HG03025 (cell line): ENCODE data around the gene PCNT.
"Not testable (repeated sequence)": the region's sequence is repeated elsewhere in the genome, so short reads cannot be mapped to it uniquely, and the experiment has no call there.

Source experiments
- ATAC-seq: cut with Tn5 transposase; IDR thresholded peaks from one replicate; pipeline ENCODE4 v1.9.1; 2021; ENCODE audit warnings: mild to moderate bottlenecking, moderate library complexity; ENCODE audit not compliant: unreplicated experiment, low FRiP score

Gene PCNT

DNA sequence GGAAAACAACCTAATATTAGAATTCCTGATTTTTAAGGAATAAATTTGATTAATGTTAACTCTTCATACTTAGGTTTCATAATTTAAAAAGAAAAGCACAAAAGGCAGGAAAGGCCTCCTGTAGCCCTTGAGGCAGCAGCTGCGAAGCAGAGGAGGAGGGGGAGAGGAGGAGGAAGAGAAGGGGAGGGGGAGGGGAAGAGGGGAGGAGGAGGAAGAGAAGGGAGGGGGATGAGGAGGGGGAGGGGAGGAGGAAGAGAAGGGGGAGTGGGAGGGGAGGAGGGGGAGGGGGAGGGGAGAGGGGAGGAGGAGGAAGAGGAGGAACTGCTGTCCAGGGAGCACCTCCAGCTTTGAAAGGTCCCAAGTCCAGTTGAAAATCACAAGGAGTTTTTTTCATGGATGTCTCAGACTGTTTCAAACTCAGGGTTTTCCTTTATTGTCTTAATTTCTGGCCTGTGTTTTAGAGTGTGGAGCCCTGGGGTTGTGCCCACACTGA, 99.6 kb downstream of the PCNT start:
- ATAC-seq = no peak

GRCh38 chr21:46424039-46424591, 100.2 kb downstream of the PCNT start:
- no peak for ATAC-seq

DNA sequence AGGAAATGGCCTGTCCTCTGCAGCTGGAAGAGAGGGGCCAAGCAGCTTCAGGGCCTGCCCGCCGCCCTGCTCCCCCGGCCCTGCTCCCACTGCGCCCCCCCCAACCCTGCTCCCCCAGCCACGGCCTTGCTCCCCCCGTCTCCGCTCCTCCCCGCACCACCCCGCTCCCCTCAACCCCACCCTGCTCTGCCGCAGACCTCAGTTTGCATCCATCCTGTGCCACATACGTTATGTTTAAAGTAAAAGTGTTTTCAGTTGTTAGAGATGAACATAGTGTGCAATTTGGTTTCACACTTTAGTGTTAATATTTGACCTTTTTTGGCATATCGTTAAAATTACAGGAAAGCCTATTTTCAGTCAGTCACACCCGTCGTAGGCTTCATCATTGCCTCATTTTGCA, 100.7 kb downstream of the PCNT start:
- no peak for ATAC-seq

- ATAC-seq = no peak
Observed at GRCh38 chr21:46425041-46425440, 101.1 kb downstream of the PCNT start.

GRCh38 chr21:46425571-46425970, 101.6 kb downstream of the PCNT start:
- no peak for ATAC-seq

GRCh38 chr21:46426313-46427046, 102.5 kb downstream of the PCNT start:
- ATAC-seq = no peak

DNA sequence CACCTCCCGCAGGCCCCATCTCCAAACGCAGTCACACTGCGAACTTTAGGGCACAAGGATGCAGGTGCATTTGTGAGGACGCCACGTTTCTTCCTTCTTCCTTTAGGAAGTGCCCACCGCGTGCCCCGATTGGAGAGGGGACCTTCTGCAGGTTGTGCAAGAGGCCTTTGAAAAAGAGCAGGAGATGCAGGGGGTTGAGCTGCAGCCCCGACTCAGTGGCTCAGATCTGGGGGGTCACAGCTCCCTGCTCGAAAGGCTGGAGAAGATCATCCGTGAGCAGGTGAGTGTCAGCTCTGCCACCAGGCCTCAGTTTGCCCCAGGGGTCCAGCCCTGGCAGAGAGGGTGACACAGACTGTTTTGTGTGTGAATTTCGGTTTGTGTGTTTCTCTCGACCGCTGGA, 103.6 kb downstream of the PCNT start:
- no peak for ATAC-seq

DNA sequence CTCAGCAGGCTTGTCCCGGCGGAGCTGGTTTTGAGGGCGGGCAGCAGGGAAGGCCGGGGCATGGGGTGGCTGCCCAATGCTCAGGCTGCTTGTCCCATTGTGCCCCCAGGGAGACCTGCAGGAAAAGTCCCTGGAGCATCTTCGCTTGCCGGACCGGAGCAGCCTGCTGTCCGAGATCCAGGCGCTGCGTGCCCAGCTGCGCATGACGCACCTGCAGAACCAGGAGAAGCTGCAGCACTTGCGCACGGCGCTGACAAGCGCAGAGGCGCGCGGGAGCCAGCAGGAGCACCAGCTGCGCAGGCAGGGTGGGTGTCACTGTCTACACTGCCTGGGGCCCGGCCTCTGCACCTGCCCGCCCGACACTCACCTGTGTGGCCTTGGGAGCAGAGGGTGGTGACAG, 104.3 kb downstream of the PCNT start:
- ATAC-seq = no peak

GRCh38 chr21:46428987-46429710, 105.2 kb downstream of the PCNT start:
- no peak for ATAC-seq

- ATAC-seq = no peak
Observed at GRCh38 chr21:46429754-46430681, 106.1 kb downstream of the PCNT start.

GRCh38 chr21:46431448-46431847, 107.5 kb downstream of the PCNT start:
- ATAC-seq = no peak

DNA sequence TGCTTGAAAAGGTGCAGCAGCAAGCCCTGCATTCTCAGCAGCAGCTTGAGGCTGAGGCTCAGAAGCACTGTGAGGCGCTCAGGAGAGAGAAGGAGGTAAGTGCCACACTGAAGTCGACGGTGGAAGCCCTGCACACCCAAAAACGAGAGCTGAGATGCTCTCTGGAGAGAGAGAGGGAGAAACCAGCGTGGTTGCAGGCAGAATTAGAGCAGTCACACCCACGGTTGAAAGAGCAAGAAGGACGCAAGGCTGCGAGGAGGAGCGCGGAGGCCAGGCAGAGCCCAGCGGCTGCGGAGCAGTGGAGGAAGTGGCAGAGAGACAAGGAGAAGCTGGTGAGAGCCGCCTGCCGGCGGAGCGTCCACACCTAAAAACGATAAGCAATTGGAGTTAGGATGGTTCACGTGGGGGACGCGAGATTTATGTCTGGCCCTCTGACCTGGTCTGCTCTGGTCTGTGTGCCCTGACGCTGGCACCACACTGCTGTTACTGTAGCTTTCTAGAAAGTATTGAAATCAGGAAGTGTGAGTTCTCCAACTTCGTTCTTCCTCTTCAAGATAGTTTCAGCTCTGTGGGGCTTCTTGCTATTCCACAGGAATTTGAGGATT, 108.0 kb downstream of the PCNT start:
- no peak for ATAC-seq

- not testable (repeated sequence) for ATAC-seq
Observed at GRCh38 chr21:46433116-46433515, 109.2 kb downstream of the PCNT start.

- ATAC-seq = no peak
Observed at GRCh38 chr21:46434322-46434958, 110.5 kb downstream of the PCNT start.

GRCh38 chr21:46435786-46436227, 111.9 kb downstream of the PCNT start:
- no peak for ATAC-seq

GRCh38 chr21:46436621-46437020, 112.7 kb downstream of the PCNT start:
- ATAC-seq = no peak

DNA sequence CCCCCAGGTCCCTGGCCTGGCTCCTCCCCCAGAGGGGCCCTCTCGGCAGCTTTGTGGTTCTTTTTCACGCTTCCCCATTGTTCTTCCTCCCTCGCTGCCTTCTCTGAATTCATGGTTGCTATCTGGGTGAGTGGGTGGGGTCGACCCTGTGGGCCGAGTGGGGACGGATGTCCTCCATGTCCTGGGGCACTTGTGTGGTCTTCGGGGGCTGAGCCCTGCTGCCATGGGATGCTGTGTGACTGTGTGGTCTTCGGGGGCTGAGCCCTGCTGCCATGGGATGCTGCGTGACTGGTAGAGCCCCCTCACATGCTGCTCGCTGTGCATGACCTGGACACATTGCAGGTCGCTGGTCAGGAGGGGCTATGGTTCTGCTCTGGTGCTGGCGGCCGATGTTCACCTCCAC, 113.1 kb downstream of the PCNT start:
- no peak for ATAC-seq

GRCh38 chr21:46437511-46437910, 113.6 kb downstream of the PCNT start:
- ATAC-seq = no peak

DNA sequence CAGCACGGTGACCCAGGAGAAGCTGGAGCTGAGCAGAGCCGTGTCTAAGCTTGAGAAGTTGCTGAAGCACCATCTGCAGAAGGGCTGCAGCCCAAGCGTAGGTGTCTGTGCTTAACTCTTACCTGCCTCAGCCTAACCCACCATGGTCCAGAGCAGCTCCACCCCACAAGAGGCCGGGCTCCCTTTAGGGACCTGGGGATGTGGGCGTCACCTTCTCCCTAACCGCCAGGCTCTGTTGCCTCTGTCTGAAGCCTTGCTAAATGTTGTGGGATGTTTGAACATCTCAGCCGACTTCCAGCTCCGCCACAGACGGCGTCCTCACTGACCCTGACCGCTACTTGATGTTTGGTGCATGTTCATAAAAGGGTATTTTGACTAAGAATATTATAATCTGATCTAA, 114.3 kb downstream of the PCNT start:
- no peak for ATAC-seq

GRCh38 chr21:46439906-46440305, 116.0 kb downstream of the PCNT start:
- ATAC-seq = no peak
